ENCODE results near the gene PPARGC1A.

Gene PPARGC1A

DNA sequence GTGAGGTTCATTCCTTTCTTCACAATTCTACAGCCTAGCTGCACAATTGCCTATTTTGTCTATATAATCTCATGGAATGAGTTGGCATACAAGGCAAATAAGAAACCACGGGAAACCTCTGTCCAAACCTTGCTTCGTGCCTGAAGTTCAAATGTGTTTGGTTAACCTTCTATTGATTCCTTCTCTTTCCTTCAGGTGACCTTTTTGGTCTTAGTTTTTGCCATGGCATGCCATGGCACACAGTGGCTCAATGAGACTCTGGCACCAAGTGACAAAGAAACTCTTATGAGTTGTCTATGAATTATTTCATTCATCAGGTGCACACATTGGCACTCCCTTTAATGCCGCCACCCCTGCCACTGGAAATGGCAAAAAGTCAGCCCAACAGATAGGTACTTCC, 101.8 kb downstream of the PPARGC1A start:
- Histone ChIP-seq H3K27ac (ENCODE audit: low read length) (peak overlapping the region; percentile 10), H3K9me3 (ENCODE audit: control insufficient read depth in 1 of 2, low read length in 2 of 2) (no peaks in the 10 kb centered on the region), H3K4me1 (ENCODE audit: control insufficient read depth in 1 of 2, insufficient read depth in 2 of 2, low read length in 2 of 2) (peaks cover 0 to 4% of the 10 kb centered on the region in 2 donors), H3K4me3 (ENCODE audit: low read depth in 1 of 2, low read length in 2 of 2) (no peak overlapping the region), H3K36me3 (ENCODE audit: control insufficient read depth in 1 of 2, insufficient read depth in 2 of 2, low read length in 2 of 2) (peaks cover 0 to 4% of the 10 kb centered on the region in 2 donors), H3K27me3 (ENCODE audit: low read depth, low read length) (no peaks in the 10 kb centered on the region)

DNA sequence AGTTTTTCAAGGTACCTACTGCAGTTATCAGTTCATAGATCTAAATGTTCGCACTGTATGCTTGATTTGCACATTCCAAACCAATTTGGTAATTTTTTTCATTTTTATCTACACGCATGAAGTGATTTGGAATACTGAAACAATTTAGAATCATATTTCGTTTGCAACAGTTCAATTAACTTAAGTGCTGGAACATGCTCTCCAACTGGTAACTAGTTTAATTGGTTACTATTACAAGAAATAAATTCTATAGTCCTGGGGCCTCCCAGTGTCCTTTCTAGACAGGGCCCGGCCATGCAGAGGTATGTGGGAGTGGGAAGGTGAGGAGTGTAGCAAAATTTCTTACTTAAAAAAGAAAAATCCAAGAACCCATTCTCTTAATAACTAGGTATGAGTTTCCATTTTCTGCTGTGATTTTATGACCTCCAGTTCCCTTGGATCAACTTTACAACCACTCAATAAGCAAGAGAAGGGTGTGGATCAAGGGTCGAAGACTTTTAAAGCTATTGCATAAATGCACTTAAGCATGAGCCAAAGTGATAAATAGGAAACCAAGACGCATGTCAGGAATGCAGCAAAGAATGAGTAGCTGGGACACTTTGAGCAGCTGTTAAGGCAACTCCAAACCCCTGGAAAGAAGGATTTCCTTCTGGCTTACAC, 106.9 kb downstream of the PPARGC1A start:
- H3K36me3 ChIP-seq (ENCODE audit: control insufficient read depth in 1 of 2, insufficient read depth in 2 of 2, low read length in 2 of 2): no peaks in the 10 kb centered on the region
- no peak overlapping the region for H3K27ac ChIP-seq (ENCODE audit: low read length)
- H3K27me3 ChIP-seq (ENCODE audit: low read depth, low read length): no peaks in the 10 kb centered on the region
- no peaks in the 10 kb centered on the region for H3K9me3 ChIP-seq (ENCODE audit: control insufficient read depth in 1 of 2, low read length in 2 of 2)
- H3K4me1 ChIP-seq (ENCODE audit: control insufficient read depth in 1 of 2, insufficient read depth in 2 of 2, low read length in 2 of 2): no peaks in the 10 kb centered on the region
- H3K4me3 ChIP-seq (ENCODE audit: low read depth in 1 of 2, low read length in 2 of 2): no peak overlapping the region

DNA sequence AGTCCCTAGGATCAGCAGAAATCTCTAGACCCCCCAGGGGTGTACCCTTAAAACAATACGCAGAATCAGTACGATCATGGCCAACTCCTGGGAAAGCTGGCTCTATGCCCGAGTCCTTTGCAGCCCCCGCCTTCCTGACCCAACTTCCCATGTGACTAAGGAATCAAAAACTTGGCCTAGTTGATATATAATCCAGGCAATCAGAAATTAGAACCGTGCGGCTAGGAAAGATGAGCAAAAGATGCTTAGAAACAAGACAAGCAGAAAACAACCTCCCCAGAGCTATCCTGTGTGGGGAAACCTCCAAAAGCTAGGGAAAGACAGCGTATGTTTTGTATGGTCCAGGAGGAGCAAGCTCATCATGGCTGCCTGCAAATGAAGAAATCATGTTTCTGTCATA, 110.0 kb downstream of the PPARGC1A start:
- Histone ChIP-seq H3K27ac (ENCODE audit: low read length) (no peak overlapping the region), H3K9me3 (ENCODE audit: control insufficient read depth in 1 of 2, low read length in 2 of 2) (no peaks in the 10 kb centered on the region), H3K36me3 (ENCODE audit: control insufficient read depth in 1 of 2, insufficient read depth in 2 of 2, low read length in 2 of 2) (no peaks in the 10 kb centered on the region), H3K4me1 (ENCODE audit: control insufficient read depth in 1 of 2, insufficient read depth in 2 of 2, low read length in 2 of 2) (no peaks in the 10 kb centered on the region), H3K4me3 (ENCODE audit: low read depth in 1 of 2, low read length in 2 of 2) (no peak overlapping the region), H3K27me3 (ENCODE audit: low read depth, low read length) (no peaks in the 10 kb centered on the region)

DNA sequence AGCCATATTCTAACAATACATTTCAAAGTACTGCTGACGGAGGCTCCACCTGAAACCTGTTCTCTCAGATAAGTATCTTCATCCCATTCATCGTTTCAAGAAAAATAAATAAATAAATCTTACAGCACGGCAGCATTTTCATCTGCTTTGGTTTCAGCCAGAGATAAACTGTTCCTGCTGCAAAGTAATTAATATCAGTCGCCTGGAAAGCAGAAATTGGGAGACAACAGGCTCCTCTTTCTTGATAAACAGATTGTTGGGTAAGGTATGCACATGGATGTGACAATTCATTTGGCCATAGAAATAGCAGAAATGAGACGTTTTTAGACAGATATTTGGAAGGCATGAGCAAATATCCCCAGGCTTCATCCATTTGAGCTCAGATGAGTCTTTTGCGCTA, 110.4 kb downstream of the PPARGC1A start:
- Histone ChIP-seq H3K27ac (ENCODE audit: low read length) (no peak overlapping the region), H3K9me3 (ENCODE audit: control insufficient read depth in 1 of 2, low read length in 2 of 2) (no peaks in the 10 kb centered on the region), H3K4me3 (ENCODE audit: low read depth in 1 of 2, low read length in 2 of 2) (no peak overlapping the region), H3K4me1 (ENCODE audit: control insufficient read depth in 1 of 2, insufficient read depth in 2 of 2, low read length in 2 of 2) (no peaks in the 10 kb centered on the region), H3K27me3 (ENCODE audit: low read depth, low read length) (no peaks in the 10 kb centered on the region), H3K36me3 (ENCODE audit: control insufficient read depth in 1 of 2, insufficient read depth in 2 of 2, low read length in 2 of 2) (no peaks in the 10 kb centered on the region)

DNA sequence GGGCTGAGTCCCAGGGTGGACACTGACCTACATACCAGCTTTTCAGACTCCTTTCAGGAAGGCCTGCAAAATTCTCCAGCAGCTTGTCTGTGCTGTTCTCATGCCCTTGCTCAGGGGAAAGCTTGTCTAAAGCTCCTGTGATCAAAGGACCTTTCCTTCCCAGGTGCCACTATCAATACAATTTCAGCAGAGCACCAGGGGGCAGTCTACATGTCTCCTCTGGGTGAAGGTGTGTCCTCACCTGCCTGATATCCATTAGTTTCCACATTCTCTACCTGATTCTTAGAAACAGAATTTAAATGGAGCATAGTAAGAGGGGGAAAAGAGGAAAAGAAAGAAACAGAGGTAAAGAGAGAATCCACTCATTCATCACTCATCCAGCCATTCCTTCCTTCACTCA, 114.2 kb downstream of the PPARGC1A start:
- H3K9me3 ChIP-seq (ENCODE audit: control insufficient read depth in 1 of 2, low read length in 2 of 2): no peaks in the 10 kb centered on the region
- no peaks in the 10 kb centered on the region for H3K27me3 ChIP-seq (ENCODE audit: low read depth, low read length)
- no peaks in the 10 kb centered on the region for H3K36me3 ChIP-seq (ENCODE audit: control insufficient read depth in 1 of 2, insufficient read depth in 2 of 2, low read length in 2 of 2)
- no peaks in the 10 kb centered on the region for H3K4me1 ChIP-seq (ENCODE audit: control insufficient read depth in 1 of 2, insufficient read depth in 2 of 2, low read length in 2 of 2)
- H3K27ac ChIP-seq (ENCODE audit: low read length): no peak overlapping the region
- H3K4me3 ChIP-seq (ENCODE audit: low read depth in 1 of 2, low read length in 2 of 2): no peak overlapping the region

DNA sequence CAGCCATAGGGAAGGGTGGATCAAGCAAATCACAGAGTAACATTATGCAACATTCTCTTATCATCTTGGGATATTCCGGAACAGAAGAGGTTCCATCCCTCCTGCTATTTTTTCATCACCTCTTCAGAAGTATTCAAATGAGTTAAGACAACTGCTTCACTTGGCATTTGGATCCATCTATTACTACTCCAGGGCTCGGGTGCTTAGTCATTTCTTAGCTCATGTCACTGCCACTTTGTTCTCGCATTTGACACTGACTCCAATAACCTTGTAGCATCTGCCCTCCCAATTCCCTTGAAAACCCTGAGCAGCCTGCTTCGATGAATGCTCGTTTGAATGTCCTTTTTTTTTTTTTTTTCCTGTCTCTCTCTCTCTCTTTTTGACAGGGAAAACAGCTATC, 114.9 kb downstream of the PPARGC1A start:
- Histone ChIP-seq H3K9me3 (ENCODE audit: control insufficient read depth in 1 of 2, low read length in 2 of 2) (no peaks in the 10 kb centered on the region), H3K27ac (ENCODE audit: low read length) (no peak overlapping the region), H3K4me1 (ENCODE audit: control insufficient read depth in 1 of 2, insufficient read depth in 2 of 2, low read length in 2 of 2) (no peaks in the 10 kb centered on the region), H3K27me3 (ENCODE audit: low read depth, low read length) (no peaks in the 10 kb centered on the region), H3K4me3 (ENCODE audit: low read depth in 1 of 2, low read length in 2 of 2) (no peak overlapping the region), H3K36me3 (ENCODE audit: control insufficient read depth in 1 of 2, insufficient read depth in 2 of 2, low read length in 2 of 2) (no peaks in the 10 kb centered on the region)

DNA sequence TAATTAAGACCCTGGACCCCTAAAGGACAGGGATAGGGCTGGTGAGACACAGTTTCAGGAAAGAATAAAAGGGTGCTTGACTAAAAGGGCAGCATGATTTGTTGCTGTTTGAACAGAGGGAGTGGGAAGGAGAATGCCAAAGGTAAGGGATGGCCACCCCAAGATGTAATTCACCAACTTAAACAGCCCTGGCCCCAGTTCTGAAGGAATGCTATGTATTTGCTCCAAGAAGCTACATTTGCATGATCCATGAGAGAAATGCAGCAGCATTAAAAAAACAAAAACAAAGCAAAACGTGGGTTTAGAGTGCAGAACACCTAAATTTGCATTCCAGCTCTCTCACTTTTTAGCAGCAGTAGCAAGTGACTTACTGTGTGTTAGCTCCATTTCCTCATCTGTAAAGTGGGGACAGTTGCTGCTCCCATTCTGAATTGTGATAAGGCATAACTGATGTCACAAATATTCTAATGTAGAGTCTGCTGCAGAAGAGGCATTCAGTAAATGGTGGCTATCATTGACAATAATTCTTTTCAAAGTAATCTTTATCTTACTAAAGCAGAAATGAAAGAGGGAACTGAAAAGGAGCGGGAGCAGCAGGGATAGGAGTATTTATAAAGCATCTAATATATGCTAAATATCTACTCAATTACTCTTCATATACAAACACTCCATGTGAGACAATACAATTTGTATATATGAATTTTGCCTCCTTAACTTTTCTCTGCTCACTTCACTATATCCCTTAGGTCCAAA, 115.8 kb downstream of the PPARGC1A start:
- Histone ChIP-seq H3K27me3 (ENCODE audit: low read depth, low read length) (no peaks in the 10 kb centered on the region), H3K27ac (ENCODE audit: low read length) (no peak overlapping the region), H3K9me3 (ENCODE audit: control insufficient read depth in 1 of 2, low read length in 2 of 2) (no peaks in the 10 kb centered on the region), H3K4me3 (ENCODE audit: low read depth in 1 of 2, low read length in 2 of 2) (no peak overlapping the region), H3K36me3 (ENCODE audit: control insufficient read depth in 1 of 2, insufficient read depth in 2 of 2, low read length in 2 of 2) (no peaks in the 10 kb centered on the region), H3K4me1 (ENCODE audit: control insufficient read depth in 1 of 2, insufficient read depth in 2 of 2, low read length in 2 of 2) (no peaks in the 10 kb centered on the region)

DNA sequence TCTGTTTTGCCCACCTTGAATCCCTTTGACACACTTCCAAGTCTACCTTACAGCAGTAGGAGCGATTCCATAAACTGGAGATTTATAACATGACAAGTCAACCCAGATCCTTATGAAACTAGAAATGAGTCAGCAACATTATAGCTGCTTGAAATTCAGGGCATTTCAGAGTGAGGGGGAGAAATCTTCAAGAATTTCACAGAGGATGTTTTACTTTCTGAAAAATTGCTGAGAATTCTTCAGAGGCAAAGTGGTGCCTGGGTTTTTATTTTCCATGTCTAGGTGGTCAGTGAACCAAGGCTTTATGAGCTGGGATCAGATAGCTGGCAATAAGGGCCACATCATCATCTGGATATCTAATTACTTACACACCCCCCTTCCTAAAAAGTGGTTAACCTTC, 119.8 kb downstream of the PPARGC1A start:
- no peaks in the 10 kb centered on the region for H3K27me3 ChIP-seq (ENCODE audit: low read depth, low read length)
- H3K9me3 ChIP-seq (ENCODE audit: control insufficient read depth in 1 of 2, low read length in 2 of 2): no peaks in the 10 kb centered on the region
- H3K36me3 ChIP-seq (ENCODE audit: control insufficient read depth in 1 of 2, insufficient read depth in 2 of 2, low read length in 2 of 2): no peaks in the 10 kb centered on the region
- H3K4me1 ChIP-seq (ENCODE audit: control insufficient read depth in 1 of 2, insufficient read depth in 2 of 2, low read length in 2 of 2): no peaks in the 10 kb centered on the region
- H3K4me3 ChIP-seq (ENCODE audit: low read depth in 1 of 2, low read length in 2 of 2): no peak overlapping the region
- no peak overlapping the region for H3K27ac ChIP-seq (ENCODE audit: low read length)

DNA sequence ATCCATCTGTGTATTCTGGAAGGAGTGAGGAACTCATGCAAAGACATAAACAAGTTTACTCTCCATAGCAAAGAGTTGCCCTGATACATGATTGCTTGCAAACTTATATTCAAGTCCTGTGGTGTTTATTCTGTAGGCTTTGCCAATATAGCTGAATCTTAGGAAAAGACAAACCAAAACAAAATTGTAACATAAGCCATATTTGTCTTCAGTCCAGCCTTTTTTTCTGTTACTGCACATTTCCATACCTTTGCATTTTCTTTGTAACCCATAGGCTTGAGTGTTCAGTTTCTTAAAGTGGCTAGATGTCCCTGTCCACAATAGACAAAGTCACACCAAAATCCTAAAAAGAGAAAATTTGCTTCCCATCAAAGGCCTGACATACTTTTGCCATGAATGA, 120.4 kb downstream of the PPARGC1A start:
- Histone ChIP-seq H3K27me3 (ENCODE audit: low read depth, low read length) (no peaks in the 10 kb centered on the region), H3K9me3 (ENCODE audit: control insufficient read depth in 1 of 2, low read length in 2 of 2) (no peaks in the 10 kb centered on the region), H3K4me3 (ENCODE audit: low read depth in 1 of 2, low read length in 2 of 2) (no peak overlapping the region), H3K27ac (ENCODE audit: low read length) (no peak overlapping the region), H3K4me1 (ENCODE audit: control insufficient read depth in 1 of 2, insufficient read depth in 2 of 2, low read length in 2 of 2) (no peaks in the 10 kb centered on the region), H3K36me3 (ENCODE audit: control insufficient read depth in 1 of 2, insufficient read depth in 2 of 2, low read length in 2 of 2) (no peaks in the 10 kb centered on the region)

DNA sequence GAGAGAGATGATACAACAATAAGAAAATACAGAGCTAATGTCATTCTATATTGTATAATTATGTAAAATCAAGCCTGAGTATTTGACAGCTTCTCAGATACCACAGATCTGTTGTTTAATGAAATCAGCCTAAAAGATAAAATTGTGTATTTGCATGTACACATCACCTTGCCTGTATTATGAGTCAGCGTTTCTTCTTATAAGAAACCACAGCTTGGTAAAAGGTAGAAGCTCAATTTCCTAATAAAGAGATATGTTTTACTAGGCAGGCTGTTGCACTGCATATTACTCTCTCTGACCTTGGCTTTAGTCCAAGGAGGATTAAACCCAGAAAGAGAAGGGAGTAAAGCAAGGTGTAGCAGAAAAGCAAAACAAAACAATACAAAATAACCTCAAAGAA, 121.3 kb downstream of the PPARGC1A start:
- H3K9me3 ChIP-seq (ENCODE audit: control insufficient read depth in 1 of 2, low read length in 2 of 2): no peaks in the 10 kb centered on the region
- no peaks in the 10 kb centered on the region for H3K36me3 ChIP-seq (ENCODE audit: control insufficient read depth in 1 of 2, insufficient read depth in 2 of 2, low read length in 2 of 2)
- H3K4me3 ChIP-seq (ENCODE audit: low read depth in 1 of 2, low read length in 2 of 2): no peak overlapping the region
- no peaks in the 10 kb centered on the region for H3K27me3 ChIP-seq (ENCODE audit: low read depth, low read length)
- no peak overlapping the region for H3K27ac ChIP-seq (ENCODE audit: low read length)
- no peaks in the 10 kb centered on the region for H3K4me1 ChIP-seq (ENCODE audit: control insufficient read depth in 1 of 2, insufficient read depth in 2 of 2, low read length in 2 of 2)

DNA sequence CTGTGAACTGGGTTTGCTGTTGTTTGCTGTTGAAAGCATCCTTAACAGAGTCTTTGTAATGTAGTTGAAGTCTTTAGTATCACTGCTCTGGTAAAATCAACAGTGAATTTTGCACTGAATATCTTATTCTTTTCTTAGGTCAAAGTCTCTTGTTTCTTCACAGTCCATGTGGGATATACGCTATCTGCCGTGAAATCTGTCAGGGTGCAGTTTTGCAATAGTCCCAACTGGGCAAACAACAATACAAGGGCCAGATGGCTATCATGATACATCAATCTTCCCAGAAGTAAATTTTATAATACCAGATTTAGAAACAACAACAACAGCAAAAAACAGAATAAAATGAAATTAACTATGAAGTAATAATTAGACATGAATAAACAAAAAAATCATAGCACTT, 123.5 kb downstream of the PPARGC1A start:
- no peaks in the 10 kb centered on the region for H3K27me3 ChIP-seq (ENCODE audit: low read depth, low read length)
- no peak overlapping the region for H3K27ac ChIP-seq (ENCODE audit: low read length)
- no peak overlapping the region for H3K4me3 ChIP-seq (ENCODE audit: low read depth in 1 of 2, low read length in 2 of 2)
- no peaks in the 10 kb centered on the region for H3K9me3 ChIP-seq (ENCODE audit: control insufficient read depth in 1 of 2, low read length in 2 of 2)
- no peaks in the 10 kb centered on the region for H3K4me1 ChIP-seq (ENCODE audit: control insufficient read depth in 1 of 2, insufficient read depth in 2 of 2, low read length in 2 of 2)
- no peaks in the 10 kb centered on the region for H3K36me3 ChIP-seq (ENCODE audit: control insufficient read depth in 1 of 2, insufficient read depth in 2 of 2, low read length in 2 of 2)

DNA sequence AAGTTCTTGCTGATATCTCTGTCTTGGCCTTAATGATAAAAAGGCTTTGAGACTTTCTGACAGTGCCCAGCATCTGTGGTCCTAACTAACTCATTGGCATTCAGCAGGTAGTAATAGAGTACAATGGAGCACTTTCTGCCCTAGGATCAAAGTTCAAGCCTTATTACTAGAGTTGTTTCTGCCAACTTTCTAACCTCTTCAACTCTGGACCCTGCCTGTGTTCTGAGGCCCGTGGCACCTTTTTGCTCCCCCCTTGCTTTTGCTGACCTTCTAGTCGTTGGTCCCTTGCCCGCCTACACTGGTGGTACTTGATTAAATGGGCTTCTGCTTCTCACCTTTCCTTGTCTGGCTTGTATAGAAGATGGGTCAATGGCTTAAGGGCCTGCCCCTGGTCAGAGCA, 126.3 kb downstream of the PPARGC1A start:
- H3K27ac ChIP-seq (ENCODE audit: low read length): no peak overlapping the region
- H3K27me3 ChIP-seq (ENCODE audit: low read depth, low read length): no peaks in the 10 kb centered on the region
- H3K36me3 ChIP-seq (ENCODE audit: control insufficient read depth in 1 of 2, insufficient read depth in 2 of 2, low read length in 2 of 2): no peaks in the 10 kb centered on the region
- no peaks in the 10 kb centered on the region for H3K9me3 ChIP-seq (ENCODE audit: control insufficient read depth in 1 of 2, low read length in 2 of 2)
- no peak overlapping the region for H3K4me3 ChIP-seq (ENCODE audit: low read depth in 1 of 2, low read length in 2 of 2)
- no peaks in the 10 kb centered on the region for H3K4me1 ChIP-seq (ENCODE audit: control insufficient read depth in 1 of 2, insufficient read depth in 2 of 2, low read length in 2 of 2)

Measured in muscle layer of duodenum (tissue), 2 donors.